Measurements from ENCODE around the gene MUL1.
A peak's percentile ranks its signal among the peaks of the same experiment; 100 is the strongest.

Gene MUL1

DNA sequence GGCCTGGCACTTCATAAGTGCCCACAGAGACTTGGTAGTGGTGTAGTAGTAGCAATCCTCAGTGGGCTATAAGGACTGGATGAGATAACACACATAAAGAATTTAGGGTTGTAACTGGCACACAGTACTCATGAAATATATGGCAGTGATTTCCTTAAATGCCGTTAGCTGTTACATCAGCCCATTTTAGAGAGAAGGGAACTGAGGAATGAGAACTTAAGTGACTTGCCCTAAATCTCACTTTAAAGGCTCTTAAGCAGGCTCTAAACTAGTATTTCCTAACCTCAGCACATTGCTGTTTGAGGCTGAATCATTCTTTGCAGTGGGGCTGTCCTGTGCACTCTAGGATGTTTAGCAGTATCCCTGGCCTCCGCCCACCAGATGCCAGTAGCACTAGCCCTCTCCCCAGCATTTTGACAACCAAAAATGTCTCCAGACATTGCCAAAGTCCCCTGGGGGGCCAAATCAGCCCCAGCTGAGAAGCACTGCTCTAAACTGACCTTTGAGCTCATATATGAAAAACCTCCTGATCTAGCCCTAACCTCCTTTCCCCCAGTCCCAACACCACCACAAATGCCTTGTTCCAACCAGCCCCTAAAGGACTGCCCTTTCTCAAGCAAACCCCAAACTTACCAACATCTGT lies 33.5 kb downstream of the MUL1 start:
- TF ChIP-seq, protein P1, sequence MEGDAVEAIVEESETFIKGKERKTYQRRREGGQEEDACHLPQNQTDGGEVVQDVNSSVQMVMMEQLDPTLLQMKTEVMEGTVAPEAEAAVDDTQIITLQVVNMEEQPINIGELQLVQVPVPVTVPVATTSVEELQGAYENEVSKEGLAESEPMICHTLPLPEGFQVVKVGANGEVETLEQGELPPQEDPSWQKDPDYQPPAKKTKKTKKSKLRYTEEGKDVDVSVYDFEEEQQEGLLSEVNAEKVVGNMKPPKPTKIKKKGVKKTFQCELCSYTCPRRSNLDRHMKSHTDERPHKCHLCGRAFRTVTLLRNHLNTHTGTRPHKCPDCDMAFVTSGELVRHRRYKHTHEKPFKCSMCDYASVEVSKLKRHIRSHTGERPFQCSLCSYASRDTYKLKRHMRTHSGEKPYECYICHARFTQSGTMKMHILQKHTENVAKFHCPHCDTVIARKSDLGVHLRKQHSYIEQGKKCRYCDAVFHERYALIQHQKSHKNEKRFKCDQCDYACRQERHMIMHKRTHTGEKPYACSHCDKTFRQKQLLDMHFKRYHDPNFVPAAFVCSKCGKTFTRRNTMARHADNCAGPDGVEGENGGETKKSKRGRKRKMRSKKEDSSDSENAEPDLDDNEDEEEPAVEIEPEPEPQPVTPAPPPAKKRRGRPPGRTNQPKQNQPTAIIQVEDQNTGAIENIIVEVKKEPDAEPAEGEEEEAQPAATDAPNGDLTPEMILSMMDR (conservative IDR thresholded peaks at IDR 0.05; ENCODE audit: low read depth, low read length): no peak
- DNase-seq (ENCODE audit: low read depth): no peak

DNA sequence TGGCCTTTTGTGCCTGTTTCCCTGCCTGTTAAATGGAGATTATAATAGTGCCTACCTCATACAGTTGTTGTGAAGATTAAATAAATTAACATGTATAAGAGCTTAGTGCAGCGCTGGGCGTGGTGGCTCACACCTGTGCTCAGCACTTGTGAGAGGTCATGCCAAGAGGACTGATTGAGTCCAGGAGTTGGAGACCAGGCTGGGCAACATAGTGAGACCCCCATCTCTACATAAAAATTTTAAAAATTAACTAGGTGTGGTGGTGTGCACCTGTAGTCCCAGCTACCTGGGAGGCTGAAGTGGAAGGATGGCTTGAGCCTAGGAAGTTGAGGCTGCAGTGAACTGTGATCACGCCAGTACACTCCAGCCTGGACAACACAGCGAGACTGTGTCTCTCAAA lies 34.1 kb downstream of the MUL1 start:
- no peak for DNase-seq (ENCODE audit: low read depth)
- H3K4me3 ChIP-seq (ENCODE audit: low read length): no peak overlapping the region
- TF ChIP-seq, protein P1 (conservative IDR thresholded peaks at IDR 0.05; ENCODE audit: low read depth, low read length): no peak

More for the DNA sequence above, 33.5 kb downstream of the MUL1 start:
- no peak overlapping the region for H3K4me3 ChIP-seq (ENCODE audit: low read length)

GRCh38 chr1:20472860-20473711 lies 34.9 kb downstream of the MUL1 start:
- peak overlapping the region; percentile 19 for H3K4me3 ChIP-seq (ENCODE audit: low read length)
- TF ChIP-seq, protein P1 (conservative IDR thresholded peaks at IDR 0.05; ENCODE audit: low read depth, low read length): no peak
- no peak for DNase-seq (ENCODE audit: low read depth)

DNA sequence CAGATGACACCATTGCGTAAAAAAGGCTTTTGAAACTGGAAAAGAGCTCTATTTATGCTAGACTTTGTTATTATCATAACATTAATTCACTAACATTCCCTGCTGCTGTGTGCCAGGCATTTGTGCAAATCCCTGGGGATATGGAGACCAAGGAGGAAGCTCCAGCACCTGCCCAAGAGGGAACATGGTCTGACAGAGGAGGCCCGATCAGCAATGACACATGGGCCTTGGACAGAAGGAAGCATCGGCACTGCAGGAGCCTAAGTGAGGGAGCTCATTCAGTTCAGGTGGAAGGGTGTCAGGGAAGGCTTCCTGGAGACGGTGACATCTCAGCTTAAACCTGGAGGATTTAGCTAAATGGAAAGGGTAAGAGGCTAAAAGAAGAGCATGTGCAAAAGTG lies 35.8 kb downstream of the MUL1 start:
- TF ChIP-seq, protein P1 (conservative IDR thresholded peaks at IDR 0.05; ENCODE audit: low read depth, low read length): no peak
- DNase-seq (ENCODE audit: low read depth): no peak
- H3K4me3 ChIP-seq (ENCODE audit: low read length): no peak overlapping the region

GRCh38 chr1:20470194-20470593 lies 37.8 kb downstream of the MUL1 start:
- H3K4me3 ChIP-seq (ENCODE audit: low read length): no peak overlapping the region
- TF ChIP-seq, protein P1 (conservative IDR thresholded peaks at IDR 0.05; ENCODE audit: low read depth, low read length): no peak
- DNase-seq (ENCODE audit: low read depth): no peak

DNA sequence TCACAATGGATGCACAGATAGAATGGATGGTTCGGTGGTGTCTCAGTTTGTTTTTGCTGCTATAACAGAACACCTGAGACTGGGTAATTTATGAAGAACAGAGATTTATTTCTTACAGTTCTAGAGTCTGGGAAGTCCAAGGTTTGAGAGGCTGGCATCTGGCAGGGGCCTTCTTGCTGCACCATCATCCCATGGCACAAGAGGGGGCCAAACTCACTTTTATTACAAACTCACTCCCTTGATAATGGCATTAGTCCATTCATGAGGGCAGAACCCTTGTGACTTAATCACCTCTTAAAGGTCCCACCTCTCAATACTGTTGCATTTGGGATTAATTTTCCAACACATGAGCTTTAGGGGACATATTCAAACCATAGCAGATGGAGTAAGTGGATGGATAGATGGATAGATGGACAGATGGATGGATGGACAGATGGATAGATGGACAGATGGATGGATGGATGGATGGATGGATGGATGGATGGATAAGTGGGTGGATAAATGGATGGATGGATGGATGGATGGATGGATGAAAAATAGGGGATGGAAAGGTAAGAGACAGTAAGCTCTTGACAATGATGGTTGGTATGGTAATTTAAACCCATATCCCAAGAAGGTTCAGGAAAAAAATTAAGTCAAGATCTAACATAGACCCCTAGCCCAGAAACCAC lies 38.4 kb downstream of the MUL1 start:
- no peak overlapping the region for H3K4me3 ChIP-seq (ENCODE audit: low read length)
- TF ChIP-seq, protein P1 (conservative IDR thresholded peaks at IDR 0.05; ENCODE audit: low read depth, low read length): peak; percentile 7
- no peak for DNase-seq (ENCODE audit: low read depth)
